Measurements from ENCODE around the gene TAS1R1.

- TF ChIP-seq, protein P1, sequence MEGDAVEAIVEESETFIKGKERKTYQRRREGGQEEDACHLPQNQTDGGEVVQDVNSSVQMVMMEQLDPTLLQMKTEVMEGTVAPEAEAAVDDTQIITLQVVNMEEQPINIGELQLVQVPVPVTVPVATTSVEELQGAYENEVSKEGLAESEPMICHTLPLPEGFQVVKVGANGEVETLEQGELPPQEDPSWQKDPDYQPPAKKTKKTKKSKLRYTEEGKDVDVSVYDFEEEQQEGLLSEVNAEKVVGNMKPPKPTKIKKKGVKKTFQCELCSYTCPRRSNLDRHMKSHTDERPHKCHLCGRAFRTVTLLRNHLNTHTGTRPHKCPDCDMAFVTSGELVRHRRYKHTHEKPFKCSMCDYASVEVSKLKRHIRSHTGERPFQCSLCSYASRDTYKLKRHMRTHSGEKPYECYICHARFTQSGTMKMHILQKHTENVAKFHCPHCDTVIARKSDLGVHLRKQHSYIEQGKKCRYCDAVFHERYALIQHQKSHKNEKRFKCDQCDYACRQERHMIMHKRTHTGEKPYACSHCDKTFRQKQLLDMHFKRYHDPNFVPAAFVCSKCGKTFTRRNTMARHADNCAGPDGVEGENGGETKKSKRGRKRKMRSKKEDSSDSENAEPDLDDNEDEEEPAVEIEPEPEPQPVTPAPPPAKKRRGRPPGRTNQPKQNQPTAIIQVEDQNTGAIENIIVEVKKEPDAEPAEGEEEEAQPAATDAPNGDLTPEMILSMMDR (IDR thresholded peaks at IDR 0.05; ENCODE audit: poor library complexity, severe bottlenecking), result no peak
- no peak for TF ChIP-seq EP300 (conservative IDR thresholded peaks at IDR 0.05; ENCODE audit: poor library complexity, severe bottlenecking)
- no peak for TF ChIP-seq EZH2 (IDR thresholded peaks at IDR 0.05; ENCODE audit: borderline replicate concordance, insufficient read depth, low read length, poor library complexity, severe bottlenecking)
Measured at GRCh38 chr1:6585081-6585722, 30.1 kb downstream of the TAS1R1 start.

All from neural cell (in vitro differentiated cells).